Measurements from ENCODE around the gene ITGA3.
A peak's percentile ranks its signal among the peaks of the same experiment; 100 is the strongest.
"Not testable (repeated sequence)": the region's sequence is repeated elsewhere in the genome, so short reads cannot be mapped to it uniquely, and the experiment has no call there.

The ITGA3 gene

GRCh38 chr17:50056217-50056960 lies 479 bp downstream of the ITGA3 start:
- Histone ChIP-seq H3K27me3 (ENCODE audit: insufficient read depth, low read length) (peaks cover 40% of the 10 kb centered on the region), H3K9ac (ENCODE audit: low read depth, low read length) (peak overlapping the region; percentile 51; the same call in 1 of the 2 replicates), H3K4me1 (ENCODE audit: insufficient read depth, low read length) (peaks cover 18% of the 10 kb centered on the region), H3K4me3 (ENCODE audit: low read length) (peak overlapping the region; percentile 79), H3K9me3 (ENCODE audit: insufficient read depth, low read depth, low read length) (no peaks in the 10 kb centered on the region), H3K27ac (ENCODE audit: low read length) (no peak overlapping the region), H3K36me3 (ENCODE audit: insufficient read depth, low read depth, low read length) (no peaks in the 10 kb centered on the region)

GRCh38 chr17:50056961-50057330 lies 1.0 kb downstream of the ITGA3 start:
- peaks cover 12% of the 10 kb centered on the region for H3K4me1 ChIP-seq (ENCODE audit: insufficient read depth, low read length)
- no peaks in the 10 kb centered on the region for H3K9me3 ChIP-seq (ENCODE audit: insufficient read depth, low read depth, low read length)
- H3K27me3 ChIP-seq (ENCODE audit: insufficient read depth, low read length) = peaks cover 40% of the 10 kb centered on the region
- H3K9ac ChIP-seq (ENCODE audit: low read depth, low read length) = no peak overlapping the region; the same call in 1 of the 2 replicates
- H3K4me3 ChIP-seq (ENCODE audit: low read length) = peak overlapping the region; percentile 79
- H3K36me3 ChIP-seq (ENCODE audit: insufficient read depth, low read depth, low read length) = no peaks in the 10 kb centered on the region
- H3K27ac ChIP-seq (ENCODE audit: low read length) = no peak overlapping the region

- H3K4me1 ChIP-seq (ENCODE audit: insufficient read depth, low read length) = peaks cover 6% of the 10 kb centered on the region
- peak overlapping the region; percentile 79 for H3K4me3 ChIP-seq (ENCODE audit: low read length)
- H3K27me3 ChIP-seq (ENCODE audit: insufficient read depth, low read length) = peaks cover 40% of the 10 kb centered on the region
- no peaks in the 10 kb centered on the region for H3K36me3 ChIP-seq (ENCODE audit: insufficient read depth, low read depth, low read length)
- H3K9me3 ChIP-seq (ENCODE audit: insufficient read depth, low read depth, low read length) = no peaks in the 10 kb centered on the region
- no peak overlapping the region for H3K9ac ChIP-seq (ENCODE audit: low read depth, low read length)
- H3K27ac ChIP-seq (ENCODE audit: low read length) = no peak overlapping the region
Measured at GRCh38 chr17:50057521-50057991, 1.6 kb downstream of the ITGA3 start.

GRCh38 chr17:50058296-50058953 lies 2.5 kb downstream of the ITGA3 start:
- H3K27me3 ChIP-seq (ENCODE audit: insufficient read depth, low read length) = peaks cover 39% of the 10 kb centered on the region
- no peaks in the 10 kb centered on the region for H3K9me3 ChIP-seq (ENCODE audit: insufficient read depth, low read depth, low read length)
- H3K27ac ChIP-seq (ENCODE audit: low read length) = no peak overlapping the region
- H3K4me3 ChIP-seq (ENCODE audit: low read length) = no peak overlapping the region
- H3K4me1 ChIP-seq (ENCODE audit: insufficient read depth, low read length) = no peaks in the 10 kb centered on the region; the same call in none of the 2 replicates
- H3K9ac ChIP-seq (ENCODE audit: low read depth, low read length) = no peak overlapping the region
- no peaks in the 10 kb centered on the region for H3K36me3 ChIP-seq (ENCODE audit: insufficient read depth, low read depth, low read length)

- H3K36me3 ChIP-seq (ENCODE audit: insufficient read depth, low read depth, low read length) = no peaks in the 10 kb centered on the region
- peaks cover 32% of the 10 kb centered on the region for H3K27me3 ChIP-seq (ENCODE audit: insufficient read depth, low read length)
- H3K4me1 ChIP-seq (ENCODE audit: insufficient read depth, low read length) = no peaks in the 10 kb centered on the region; the same call in none of the 2 replicates
- H3K27ac ChIP-seq (ENCODE audit: low read length) = no peak overlapping the region
- H3K9ac ChIP-seq (ENCODE audit: low read depth, low read length) = no peak overlapping the region
- H3K9me3 ChIP-seq (ENCODE audit: insufficient read depth, low read depth, low read length) = no peaks in the 10 kb centered on the region
- no peak overlapping the region for H3K4me3 ChIP-seq (ENCODE audit: low read length)
Measured at GRCh38 chr17:50059256-50059655, 3.3 kb downstream of the ITGA3 start.

GRCh38 chr17:50059759-50060273 lies 3.9 kb downstream of the ITGA3 start:
- Histone ChIP-seq H3K27ac (ENCODE audit: low read length) (no peak overlapping the region), H3K36me3 (ENCODE audit: insufficient read depth, low read depth, low read length) (no peaks in the 10 kb centered on the region), H3K4me3 (ENCODE audit: low read length) (no peak overlapping the region), H3K4me1 (ENCODE audit: insufficient read depth, low read length) (no peaks in the 10 kb centered on the region; the same call in none of the 2 replicates), H3K27me3 (ENCODE audit: insufficient read depth, low read length) (peaks cover 32% of the 10 kb centered on the region), H3K9me3 (ENCODE audit: insufficient read depth, low read depth, low read length) (no peaks in the 10 kb centered on the region), H3K9ac (ENCODE audit: low read depth, low read length) (no peak overlapping the region)

GRCh38 chr17:50060951-50061712 lies 5.2 kb downstream of the ITGA3 start:
- no peaks in the 10 kb centered on the region for H3K9me3 ChIP-seq (ENCODE audit: insufficient read depth, low read depth, low read length)
- peaks cover 26% of the 10 kb centered on the region for H3K27me3 ChIP-seq (ENCODE audit: insufficient read depth, low read length)
- no peak overlapping the region for H3K27ac ChIP-seq (ENCODE audit: low read length)
- H3K4me3 ChIP-seq (ENCODE audit: low read length) = no peak overlapping the region
- H3K4me1 ChIP-seq (ENCODE audit: insufficient read depth, low read length) = no peaks in the 10 kb centered on the region; the same call in 1 of the 2 replicates
- no peaks in the 10 kb centered on the region for H3K36me3 ChIP-seq (ENCODE audit: insufficient read depth, low read depth, low read length)
- H3K9ac ChIP-seq (ENCODE audit: low read depth, low read length) = no peak overlapping the region

- H3K27me3 ChIP-seq (ENCODE audit: insufficient read depth, low read length) = peaks cover 24% of the 10 kb centered on the region
- H3K36me3 ChIP-seq (ENCODE audit: insufficient read depth, low read depth, low read length); H3K4me1 ChIP-seq (ENCODE audit: insufficient read depth, low read length); H3K9me3 ChIP-seq (ENCODE audit: insufficient read depth, low read depth, low read length); H3K4me3 ChIP-seq (ENCODE audit: low read length); H3K27ac ChIP-seq (ENCODE audit: low read length); H3K9ac ChIP-seq (ENCODE audit: low read depth, low read length): not testable (repeated sequence)
Measured at GRCh38 chr17:50061713-50062045, 5.8 kb downstream of the ITGA3 start.

GRCh38 chr17:50062293-50063243 lies 6.7 kb downstream of the ITGA3 start:
- H3K4me1 ChIP-seq (ENCODE audit: insufficient read depth, low read length) = no peaks in the 10 kb centered on the region; the same call in 1 of the 2 replicates
- H3K9ac ChIP-seq (ENCODE audit: low read depth, low read length) = no peak overlapping the region
- no peaks in the 10 kb centered on the region for H3K9me3 ChIP-seq (ENCODE audit: insufficient read depth, low read depth, low read length)
- no peaks in the 10 kb centered on the region for H3K36me3 ChIP-seq (ENCODE audit: insufficient read depth, low read depth, low read length)
- peaks cover 15% of the 10 kb centered on the region for H3K27me3 ChIP-seq (ENCODE audit: insufficient read depth, low read length)
- no peak overlapping the region for H3K27ac ChIP-seq (ENCODE audit: low read length)
- H3K4me3 ChIP-seq (ENCODE audit: low read length) = no peak overlapping the region

GRCh38 chr17:50063561-50064252 lies 7.8 kb downstream of the ITGA3 start:
- Histone ChIP-seq H3K4me1 (ENCODE audit: insufficient read depth, low read length) (no peaks in the 10 kb centered on the region; the same call in 1 of the 2 replicates), H3K4me3 (ENCODE audit: low read length) (no peak overlapping the region), H3K9ac (ENCODE audit: low read depth, low read length) (no peak overlapping the region)

More at GRCh38 chr17:50063561-50064252, 7.8 kb downstream of the ITGA3 start:
- H3K27ac ChIP-seq (ENCODE audit: low read length) = no peak overlapping the region
- no peaks in the 10 kb centered on the region for H3K9me3 ChIP-seq (ENCODE audit: insufficient read depth, low read depth, low read length)
- H3K27me3 ChIP-seq (ENCODE audit: insufficient read depth, low read length) = peaks cover 4% of the 10 kb centered on the region; the same call in 1 of the 2 replicates
- no peaks in the 10 kb centered on the region for H3K36me3 ChIP-seq (ENCODE audit: insufficient read depth, low read depth, low read length)

Data from iPS-20b (cell line).